ENCODE data around the gene DOCK11. TPM values are rescaled to one million over a fixed set of nuclear protein-coding genes. Genes with fewer than 3 reads are reported as not detected.

The DOCK11 gene
- total RNA-seq, 1 experiment from 2014 or later = 13.1 TPM

GRCh38 chrX:118593407-118593806 lies 97.8 kb downstream of the DOCK11 start (continued):
- no peak for TF ChIP-seq MAX (CRISPR knock-in tag; IDR thresholded peaks at IDR 0.05)
- TF ChIP-seq ZMAT4 (CRISPR knock-in tag; IDR thresholded peaks at IDR 0.05) = no peak
- no peak for TF ChIP-seq JAZF1 (CRISPR knock-in tag; IDR thresholded peaks at IDR 0.05)
- TF ChIP-seq, protein P1, sequence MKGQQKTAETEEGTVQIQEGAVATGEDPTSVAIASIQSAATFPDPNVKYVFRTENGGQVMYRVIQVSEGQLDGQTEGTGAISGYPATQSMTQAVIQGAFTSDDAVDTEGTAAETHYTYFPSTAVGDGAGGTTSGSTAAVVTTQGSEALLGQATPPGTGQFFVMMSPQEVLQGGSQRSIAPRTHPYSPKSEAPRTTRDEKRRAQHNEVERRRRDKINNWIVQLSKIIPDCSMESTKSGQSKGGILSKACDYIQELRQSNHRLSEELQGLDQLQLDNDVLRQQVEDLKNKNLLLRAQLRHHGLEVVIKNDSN (CRISPR knock-in tag; IDR thresholded peaks at IDR 0.05) = no peak
- no peak for TF ChIP-seq USF2 (CRISPR knock-in tag; IDR thresholded peaks at IDR 0.05)
- TF ChIP-seq RORB (CRISPR knock-in tag; IDR thresholded peaks at IDR 0.05) = no peak
- no peak for TF ChIP-seq OVOL2 (CRISPR knock-in tag; IDR thresholded peaks at IDR 0.05; ENCODE audit: borderline replicate concordance)

DNA sequence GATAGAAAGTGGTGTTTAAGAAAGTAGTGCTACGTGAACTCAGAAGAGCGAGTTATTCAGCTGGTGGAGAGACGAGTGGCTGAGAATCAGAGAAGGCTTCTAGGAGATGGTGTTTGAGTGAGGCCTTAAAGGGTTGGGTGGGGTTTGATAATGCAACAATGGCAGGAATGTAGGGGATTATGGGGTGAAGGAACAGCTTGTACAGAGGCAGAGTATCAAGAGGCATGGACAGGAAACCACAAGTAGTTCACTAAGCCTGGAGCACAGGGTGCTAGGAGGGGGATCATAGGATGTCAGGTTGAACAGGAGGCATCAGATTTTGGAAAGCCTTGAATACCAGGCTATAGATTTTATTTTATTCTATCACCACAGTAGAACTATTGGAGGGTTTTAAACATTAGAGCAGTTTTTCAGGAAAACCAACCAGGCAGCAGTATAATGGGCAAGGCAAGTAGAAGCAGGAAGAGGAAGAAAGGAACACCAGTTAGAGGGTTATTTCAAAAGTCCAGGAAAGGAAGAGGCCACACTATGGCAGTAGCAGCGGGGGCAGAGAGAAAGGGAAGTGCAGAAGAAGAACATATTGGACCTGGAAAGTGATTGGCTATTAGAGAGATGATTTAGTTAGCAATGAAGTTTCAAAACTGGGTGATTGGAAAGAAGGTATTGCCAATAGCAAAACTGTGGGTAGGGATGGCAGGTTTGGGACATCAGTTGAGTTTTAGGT lies 99.2 kb downstream of the DOCK11 start:
- no peaks in the 10 kb centered on the region for H3K9me3 Mint-ChIP-seq
- H3K27me3 Mint-ChIP-seq (ENCODE audit: low read depth) = no peaks in the 10 kb centered on the region
- no peak for ATAC-seq
- DNase-seq (ENCODE audit: low spot score) = no peak
- peaks cover 24% of the 10 kb centered on the region for H3K4me1 Mint-ChIP-seq
- no peak overlapping the region for H3K4me3 Mint-ChIP-seq
- ChIA-PET CTCF (no interaction called here), POLR2A (no interaction called here)
- H3K36me3 Mint-ChIP-seq = 0 out of 2 replicates have a peak, but pooled peaks cover 3% of the 10 kb centered on the region
- no peak overlapping the region for H3K27ac Mint-ChIP-seq
- TF ChIP-seq NFE2L1 (CRISPR knock-in tag; IDR thresholded peaks at IDR 0.05) (no peak), SMAD4 (CRISPR knock-in tag; IDR thresholded peaks at IDR 0.05) (no peak), ATF6 (CRISPR knock-in tag; IDR thresholded peaks at IDR 0.05) (no peak), CBFB (CRISPR knock-in tag; IDR thresholded peaks at IDR 0.05; ENCODE audit: low read depth) (no peak), PREB (CRISPR knock-in tag; IDR thresholded peaks at IDR 0.05; ENCODE audit: borderline replicate concordance) (no peak), ZNF281 (CRISPR knock-in tag; IDR thresholded peaks at IDR 0.05) (no peak), ATF1 (CRISPR knock-in tag; IDR thresholded peaks at IDR 0.05) (no peak), KAT7 (CRISPR knock-in tag; IDR thresholded peaks at IDR 0.05; ENCODE audit: borderline replicate concordance) (no peak), OVOL2 (CRISPR knock-in tag; IDR thresholded peaks at IDR 0.05; ENCODE audit: borderline replicate concordance) (no peak), SMAD3 (CRISPR knock-in tag; IDR thresholded peaks at IDR 0.05; ENCODE audit: borderline replicate concordance) (no peak), ZNF423 (CRISPR knock-in tag; IDR thresholded peaks at IDR 0.05) (no peak), ZNF416 (CRISPR knock-in tag; IDR thresholded peaks at IDR 0.05) (no peak), NFATC4 (CRISPR knock-in tag; IDR thresholded peaks at IDR 0.05) (no peak), AR (CRISPR knock-in tag; IDR thresholded peaks at IDR 0.05) (no peak)
- TF ChIP-seq, protein P2, sequence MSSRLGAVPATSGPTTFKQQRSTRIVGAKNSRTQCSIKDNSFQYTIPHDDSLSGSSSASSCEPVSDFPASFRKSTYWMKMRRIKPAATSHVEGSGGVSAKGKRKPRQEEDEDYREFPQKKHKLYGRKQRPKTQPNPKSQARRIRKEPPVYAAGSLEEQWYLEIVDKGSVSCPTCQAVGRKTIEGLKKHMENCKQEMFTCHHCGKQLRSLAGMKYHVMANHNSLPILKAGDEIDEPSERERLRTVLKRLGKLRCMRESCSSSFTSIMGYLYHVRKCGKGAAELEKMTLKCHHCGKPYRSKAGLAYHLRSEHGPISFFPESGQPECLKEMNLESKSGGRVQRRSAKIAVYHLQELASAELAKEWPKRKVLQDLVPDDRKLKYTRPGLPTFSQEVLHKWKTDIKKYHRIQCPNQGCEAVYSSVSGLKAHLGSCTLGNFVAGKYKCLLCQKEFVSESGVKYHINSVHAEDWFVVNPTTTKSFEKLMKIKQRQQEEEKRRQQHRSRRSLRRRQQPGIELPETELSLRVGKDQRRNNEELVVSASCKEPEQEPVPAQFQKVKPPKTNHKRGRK (CRISPR knock-in tag; IDR thresholded peaks at IDR 0.05; ENCODE audit: borderline replicate concordance) = no peak
- TF ChIP-seq, protein P1 (CRISPR knock-in tag; IDR thresholded peaks at IDR 0.05) = no peak
